MM.1S (cell line): ENCODE results near the gene HRH3.

ENCODE experiments used
- CTCF ChIP-seq: fragments of 300-600 bp; sonication (generic); IDR thresholded peaks from 2 replicates; pipeline ENCODE4 v1.5.1; 2016; ENCODE audit warnings: antibody characterized with exemption, low read length, mixed read lengths
- EZH2 ChIP-seq: fragments of 300-600 bp; sonication (generic); optimal IDR thresholded peaks from 2 replicates; pipeline ENCODE3; 2017; ENCODE audit warnings: low read depth, mild to moderate bottlenecking, antibody characterized with exemption, low read length, mixed read lengths
- EZH2phosphoT487 ChIP-seq: fragments of 300-600 bp; sonication (generic); IDR thresholded peaks from 2 replicates; pipeline ENCODE4 v1.6.1; 2018; ENCODE audit warnings: antibody characterized with exemption, low read length

- TF ChIP-seq CTCF (no peak), EZH2phosphoT487 (no peak), EZH2 (no peak)
Observed at GRCh38 chr20:62231292-62231691, 11.2 kb upstream of the HRH3 start.
